Thyroid gland (tissue), 4 donors: ENCODE measurements around the gene SLC8A1.

ENCODE experiments used
- CTCF ChIP-seq, 6 experiments: fragments of 200-600 bp in 3 of 6; fragments of 450-650 bp in 3 of 6; sonication (generic) in 3 of 6; IDR thresholded peaks; one replicate each; pipeline ENCODE4 v1.5.1; 2016 to 2019; ENCODE audit warnings: antibody characterized with exemption in 6 of 6, mild to moderate bottlenecking in 2 of 6, inconsistent platforms in 1 of 6, moderate library complexity in 1 of 6
- POLR2A ChIP-seq, 2 donors: fragments of 450-650 bp; IDR thresholded peaks; one replicate each; pipeline ENCODE4 v1.6.1; 2017; ENCODE audit warnings: antibody characterized with exemption in 2 of 2, mild to moderate bottlenecking in 2 of 2, moderate library complexity in 1 of 2

DNA sequence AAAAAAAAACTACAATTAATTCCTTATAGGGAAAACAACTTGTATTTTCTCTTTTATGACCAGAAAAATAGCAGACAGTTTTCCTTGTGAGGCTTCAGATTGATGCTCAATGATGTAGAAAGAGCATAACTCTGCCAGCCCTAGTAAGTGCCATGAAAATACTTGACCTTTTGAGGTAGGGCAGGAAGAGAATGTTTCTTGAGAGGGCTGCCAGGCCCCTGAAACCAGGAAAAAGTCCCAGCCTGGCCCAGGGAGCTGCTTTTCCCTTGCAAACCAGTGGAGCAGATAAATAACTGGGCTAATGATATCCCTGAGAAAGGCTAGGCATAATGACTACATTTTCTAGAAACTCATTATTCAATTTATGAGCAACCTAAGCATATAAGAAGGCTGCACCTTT lies 126.8 kb downstream of the SLC8A1 start:
- TF ChIP-seq CTCF (IDR thresholded peaks at IDR 0.05) (no peak), POLR2A (IDR thresholded peaks at IDR 0.05) (no peak)
